Thyroid gland (tissue), 4 donors: Measurements from ENCODE around the gene MAJIN. TPM values are rescaled to one million over a fixed set of nuclear protein-coding genes. Genes with fewer than 3 reads are reported as not detected.

Source experiments
- DNase-seq, 2 donors: peaks; one replicate each; pipeline ENCODE4 v3.0.0-alpha.2; 2019
- H3K27ac ChIP-seq, 3 donors: fragments of 200-600 bp; sonication (generic); 1 replicate in 2 of 3; 2 replicates in 1 of 3; pipeline ENCODE4 v1.5.1; 2016 to 2019; ENCODE audit warnings: mild to moderate bottlenecking in 1 of 3, moderate library complexity in 1 of 3
- H3K27me3 ChIP-seq: fragments of 200-600 bp; sonication (generic); one replicate; pipeline ENCODE4 v1.5.1; 2019
- H3K36me3 ChIP-seq, 2 donors: fragments of 200-600 bp; sonication (generic); one replicate each; pipeline ENCODE4 v1.5.1; 2016 to 2019
- H3K4me1 ChIP-seq, 2 donors: fragments of 200-600 bp; sonication (generic); one replicate each; pipeline ENCODE4 v1.5.1; 2017 to 2019
- H3K4me3 ChIP-seq, 3 donors: fragments of 200-600 bp; sonication (generic); replicated peaks in 1 of 3; 1 replicate in 2 of 3; 2 replicates in 1 of 3; pipeline ENCODE4 v1.5.1; 2016; ENCODE audit warnings: mild to moderate bottlenecking in 1 of 3
- H3K9me3 ChIP-seq: fragments of 200-600 bp; sonication (generic); one replicate; pipeline ENCODE4 v1.5.1; 2017
- CTCF ChIP-seq, 6 experiments: fragments of 200-600 bp in 3 of 6; fragments of 450-650 bp in 3 of 6; sonication (generic) in 3 of 6; IDR thresholded peaks; one replicate each; pipeline ENCODE4 v1.5.1; 2016 to 2019; ENCODE audit warnings: antibody characterized with exemption in 6 of 6, mild to moderate bottlenecking in 2 of 6, inconsistent platforms in 1 of 6, moderate library complexity in 1 of 6
- POLR2A ChIP-seq, 2 donors: fragments of 450-650 bp; IDR thresholded peaks; one replicate each; pipeline ENCODE4 v1.6.1; 2017; ENCODE audit warnings: antibody characterized with exemption in 2 of 2, mild to moderate bottlenecking in 2 of 2, moderate library complexity in 1 of 2
- WGBS, 2 donors: methylation state at CpG; one replicate each; pipeline ENCODE4 v1.1.5; 2017; 5-methylcytosine and 5-hydroxymethylcytosine counted together
- intact Hi-C: fragments of 100-400 bp; cut with DNase I; formaldehyde crosslinking; loops from one replicate; pipeline ENCODE4 v1.15.1; 2023
- total RNA-seq, 4 donors: library from RNA; depleted of rRNA; stranded (reverse); fragments of >200 nt; gene quantifications; one replicate each; pipeline ENCODE4 v1.2.3, GENCODE V29; 2016

The MAJIN gene
- total RNA-seq, 4 donors from 2014 or later: 0.27 TPM; not detected in 3

- no peak overlapping the region for H3K27ac ChIP-seq
- no peaks in the 10 kb centered on the region for H3K36me3 ChIP-seq
- TF ChIP-seq CTCF (IDR thresholded peaks at IDR 0.05) (no peak), POLR2A (IDR thresholded peaks at IDR 0.05) (no peak)
- H3K4me3 ChIP-seq: no peak overlapping the region
- 69 to 81% methylated on average over 5 of the region's 5 CpGs for WGBS, 2 donors
- H3K27me3 ChIP-seq: no peaks in the 10 kb centered on the region
- no peaks in the 10 kb centered on the region for H3K4me1 ChIP-seq
- H3K9me3 ChIP-seq: no peaks in the 10 kb centered on the region
- intact Hi-C loops: no loop called here
- DNase-seq: no peak
These were observed 8.8 kb downstream of the MAJIN start for GRCh38 chr11:64963072-64963631.

GRCh38 chr11:64960719-64961118 is 11.2 kb downstream of the MAJIN start:
- WGBS, 2 donors: 61 to 75% methylated on average over 4 of the region's 4 CpGs
- no peak for DNase-seq

GRCh38 chr11:64959498-64959897 is 12.4 kb downstream of the MAJIN start:
- DNase-seq: no peak
- H3K4me1 ChIP-seq: no peaks in the 10 kb centered on the region
- H3K36me3 ChIP-seq: no peaks in the 10 kb centered on the region
- H3K9me3 ChIP-seq: no peaks in the 10 kb centered on the region
- no peaks in the 10 kb centered on the region for H3K27me3 ChIP-seq
- intact Hi-C loops: no loop called here
- H3K27ac ChIP-seq: no peak overlapping the region
- no peak overlapping the region for H3K4me3 ChIP-seq
- WGBS, 2 donors: 73 to 74% methylated on average over 3 of the region's 3 CpGs
- no peak for TF ChIP-seq POLR2A (IDR thresholded peaks at IDR 0.05)
- TF ChIP-seq CTCF (IDR thresholded peaks at IDR 0.05): no peak

More at GRCh38 chr11:64960719-64961118, 11.2 kb downstream of the MAJIN start:
- no peak overlapping the region for H3K27ac ChIP-seq
- intact Hi-C loops: no loop called here
- H3K27me3 ChIP-seq: no peaks in the 10 kb centered on the region
- TF ChIP-seq CTCF (IDR thresholded peaks at IDR 0.05) (no peak), POLR2A (IDR thresholded peaks at IDR 0.05) (no peak)
- H3K36me3 ChIP-seq: no peaks in the 10 kb centered on the region
- H3K4me3 ChIP-seq: no peak overlapping the region
- no peaks in the 10 kb centered on the region for H3K9me3 ChIP-seq
- no peaks in the 10 kb centered on the region for H3K4me1 ChIP-seq

GRCh38 chr11:64954201-64954600 is 17.7 kb downstream of the MAJIN start:
- H3K4me1 ChIP-seq: no peaks in the 10 kb centered on the region
- WGBS, 2 donors: 51 to 52% methylated on average over 5 of the region's 5 CpGs
- no peaks in the 10 kb centered on the region for H3K9me3 ChIP-seq
- TF ChIP-seq POLR2A (IDR thresholded peaks at IDR 0.05): no peak
- no peak for TF ChIP-seq CTCF (IDR thresholded peaks at IDR 0.05)
- no peak for DNase-seq
- no peaks in the 10 kb centered on the region for H3K27me3 ChIP-seq
- intact Hi-C loops: no loop called here
- H3K36me3 ChIP-seq: no peaks in the 10 kb centered on the region
- H3K27ac ChIP-seq: no peak overlapping the region
- H3K4me3 ChIP-seq: no peak overlapping the region

DNA sequence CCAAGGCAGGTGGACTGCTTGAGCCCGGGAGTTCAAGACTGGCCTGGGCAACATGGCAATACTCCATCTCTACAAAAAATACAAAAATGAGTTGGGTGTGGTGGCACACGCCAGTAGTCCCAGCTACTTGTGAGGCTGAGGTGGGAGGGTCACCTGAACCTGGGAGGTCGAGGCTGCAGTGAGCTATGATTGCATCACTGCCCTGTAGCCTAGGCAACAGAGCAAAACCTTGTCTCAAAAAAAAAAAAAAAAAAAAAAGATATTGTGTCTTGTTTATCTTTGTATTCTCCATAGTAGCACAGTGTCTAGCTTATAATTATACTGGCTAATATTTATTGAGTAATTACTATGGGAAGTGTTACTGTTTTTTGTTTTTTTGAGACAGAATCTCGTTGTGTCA is 20.4 kb downstream of the MAJIN start:
- WGBS, 2 donors: 67 to 80% methylated on average over 4 of the region's 4 CpGs
- H3K27me3 ChIP-seq: no peaks in the 10 kb centered on the region
- H3K36me3 ChIP-seq: no peaks in the 10 kb centered on the region
- H3K4me3 ChIP-seq: no peak overlapping the region
- no peak overlapping the region for H3K27ac ChIP-seq
- intact Hi-C loops: no loop called here
- H3K9me3 ChIP-seq: no peaks in the 10 kb centered on the region
- TF ChIP-seq CTCF (IDR thresholded peaks at IDR 0.05) (no peak), POLR2A (IDR thresholded peaks at IDR 0.05) (no peak)
- no peak for DNase-seq
- no peaks in the 10 kb centered on the region for H3K4me1 ChIP-seq
